SU-DHL-6 (cell line): ENCODE results near the gene PCYOX1L.

Source experiments
- H2AFZ ChIP-seq: fragments of 200-600 bp; sonication (generic); 2 replicates; pipeline ENCODE4 v1.6.1; 2014; ENCODE audit warnings: low read depth, mild to moderate bottlenecking, moderate library complexity, mixed read lengths, antibody characterized with exemption, low read length; ENCODE audit not compliant: severe bottlenecking
- H3F3A ChIP-seq: fragments of 200-600 bp; shearing (Covaris generic); 2 replicates; pipeline ENCODE4 v1.6.0; 2016; ENCODE audit warnings: antibody characterized with exemption, mild to moderate bottlenecking; ENCODE audit not compliant: insufficient read depth
- H3K27ac ChIP-seq: fragments of 200-600 bp; sonication (generic); 2 replicates; pipeline ENCODE4 v1.5.1; 2016; ENCODE audit warnings: low read depth, mild to moderate bottlenecking, low read length, moderate library complexity, mixed read lengths
- H3K27me3 ChIP-seq: fragments of 200-600 bp; sonication (generic), shearing (Covaris generic); 2 replicates; pipeline ENCODE4 v1.6.0; 2014; ENCODE audit warnings: mild to moderate bottlenecking, low read length
- H3K36me3 ChIP-seq: fragments of 200-600 bp; sonication (generic); 2 replicates; pipeline ENCODE4 v1.6.1; 2014; ENCODE audit warnings: mild to moderate bottlenecking, low read length, mixed read lengths
- H3K4me2 ChIP-seq: fragments of 300-600, 200-600 bp; shearing (Covaris generic), sonication (generic); 2 replicates; pipeline ENCODE4 v1.6.0; 2014; ENCODE audit warnings: low read length, low read depth, mild to moderate bottlenecking; ENCODE audit not compliant: poor library complexity, severe bottlenecking
- H3K4me3 ChIP-seq: fragments of 200-600 bp; sonication (generic); 2 replicates; pipeline ENCODE4 v1.5.1; 2014; ENCODE audit warnings: antibody characterized with exemption, low read length, mild to moderate bottlenecking, mixed read lengths; ENCODE audit not compliant: insufficient read depth, poor library complexity, severe bottlenecking
- H3K79me2 ChIP-seq: fragments of 200-600 bp; sonication (generic); 2 replicates; pipeline ENCODE4 v1.6.1; 2014; ENCODE audit warnings: mild to moderate bottlenecking, low read length, moderate library complexity; ENCODE audit not compliant: insufficient read depth
- H3K9ac ChIP-seq: fragments of 200-600 bp; sonication (generic); 2 replicates; pipeline ENCODE4 v1.7.0; 2014; ENCODE audit warnings: mild to moderate bottlenecking, low read length
- H3K9me2 ChIP-seq: fragments of 200-600 bp; sonication (generic); replicated peaks from 2 replicates; pipeline ENCODE4 v1.6.1; 2014; ENCODE audit warnings: low read length; ENCODE audit not compliant: insufficient read depth
- H3K9me3 ChIP-seq: fragments of 200-600 bp; sonication (generic); 2 replicates; pipeline ENCODE4 v1.6.1; 2014; ENCODE audit warnings: low read length, mixed read lengths; ENCODE audit not compliant: insufficient read depth
- H4K20me1 ChIP-seq: fragments of 200-600 bp; sonication (generic); 2 replicates; pipeline ENCODE4 v1.6.1; 2014; ENCODE audit warnings: low read depth, mild to moderate bottlenecking, antibody characterized with exemption, low read length, moderate library complexity, mixed read lengths
- EZH2phosphoT487 ChIP-seq: fragments of 200-600 bp; sonication (generic), shearing (Covaris generic); conservative IDR thresholded peaks from 2 replicates; pipeline ENCODE4 v1.6.1; 2018; ENCODE audit warnings: mild to moderate bottlenecking, antibody characterized with exemption, low read length, moderate library complexity, mixed read lengths
- TF ChIP-seq, protein P1 (sequence below): fragments of 200-600 bp; sonication (generic); IDR thresholded peaks from one replicate; pipeline ENCODE4 v1.5.1; 2017; ENCODE audit warnings: antibody characterized with exemption, mild to moderate bottlenecking, low read length, moderate library complexity; ENCODE audit not compliant: insufficient read depth, poor library complexity, severe bottlenecking

The PCYOX1L gene

DNA sequence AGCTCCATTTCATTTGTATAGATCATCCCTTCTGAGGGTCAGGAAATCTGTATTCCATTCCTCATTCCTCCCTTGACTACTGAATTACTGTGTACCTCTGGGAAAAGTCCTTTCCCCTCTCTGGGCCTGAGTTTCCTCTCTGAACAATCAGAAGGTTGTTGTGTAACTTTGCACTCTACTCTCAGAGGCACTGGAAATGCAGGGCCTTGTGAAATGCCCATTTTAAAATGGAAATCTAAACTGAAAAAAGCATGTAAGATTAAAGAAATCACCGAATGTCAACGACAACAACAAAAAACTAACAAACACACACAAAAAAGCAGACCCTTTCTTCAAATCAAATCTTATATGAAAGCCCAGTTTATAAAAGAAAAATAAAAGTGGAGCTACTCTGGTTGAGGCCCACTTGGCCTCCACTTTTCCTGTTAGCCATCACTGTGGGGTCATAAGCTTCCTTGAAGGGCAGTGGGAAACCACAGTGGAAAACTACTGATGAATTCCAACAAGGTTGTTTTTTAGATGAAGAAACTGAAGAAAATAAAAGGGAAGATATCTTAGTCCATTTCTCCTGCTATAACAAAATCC, 34.1 kb upstream of the PCYOX1L start:
- H3K36me3 ChIP-seq, result no peaks in the 10 kb centered on the region
- TF ChIP-seq EZH2phosphoT487, result no peak
- TF ChIP-seq, protein P1, sequence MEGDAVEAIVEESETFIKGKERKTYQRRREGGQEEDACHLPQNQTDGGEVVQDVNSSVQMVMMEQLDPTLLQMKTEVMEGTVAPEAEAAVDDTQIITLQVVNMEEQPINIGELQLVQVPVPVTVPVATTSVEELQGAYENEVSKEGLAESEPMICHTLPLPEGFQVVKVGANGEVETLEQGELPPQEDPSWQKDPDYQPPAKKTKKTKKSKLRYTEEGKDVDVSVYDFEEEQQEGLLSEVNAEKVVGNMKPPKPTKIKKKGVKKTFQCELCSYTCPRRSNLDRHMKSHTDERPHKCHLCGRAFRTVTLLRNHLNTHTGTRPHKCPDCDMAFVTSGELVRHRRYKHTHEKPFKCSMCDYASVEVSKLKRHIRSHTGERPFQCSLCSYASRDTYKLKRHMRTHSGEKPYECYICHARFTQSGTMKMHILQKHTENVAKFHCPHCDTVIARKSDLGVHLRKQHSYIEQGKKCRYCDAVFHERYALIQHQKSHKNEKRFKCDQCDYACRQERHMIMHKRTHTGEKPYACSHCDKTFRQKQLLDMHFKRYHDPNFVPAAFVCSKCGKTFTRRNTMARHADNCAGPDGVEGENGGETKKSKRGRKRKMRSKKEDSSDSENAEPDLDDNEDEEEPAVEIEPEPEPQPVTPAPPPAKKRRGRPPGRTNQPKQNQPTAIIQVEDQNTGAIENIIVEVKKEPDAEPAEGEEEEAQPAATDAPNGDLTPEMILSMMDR, result no peak
- H2AFZ ChIP-seq, result no peak overlapping the region
- no peak overlapping the region for H3K4me3 ChIP-seq
- no peaks in the 10 kb centered on the region for H3K9me2 ChIP-seq
- no peaks in the 10 kb centered on the region for H3K9me3 ChIP-seq
- no peaks in the 10 kb centered on the region for H3K79me2 ChIP-seq
- H3F3A ChIP-seq, result no peaks in the 10 kb centered on the region
- no peaks in the 10 kb centered on the region for H3K27me3 ChIP-seq
- H3K4me2 ChIP-seq, result no peak overlapping the region
- H3K27ac ChIP-seq, result no peak overlapping the region
- no peaks in the 10 kb centered on the region for H4K20me1 ChIP-seq
- H3K9ac ChIP-seq, result no peak overlapping the region

DNA sequence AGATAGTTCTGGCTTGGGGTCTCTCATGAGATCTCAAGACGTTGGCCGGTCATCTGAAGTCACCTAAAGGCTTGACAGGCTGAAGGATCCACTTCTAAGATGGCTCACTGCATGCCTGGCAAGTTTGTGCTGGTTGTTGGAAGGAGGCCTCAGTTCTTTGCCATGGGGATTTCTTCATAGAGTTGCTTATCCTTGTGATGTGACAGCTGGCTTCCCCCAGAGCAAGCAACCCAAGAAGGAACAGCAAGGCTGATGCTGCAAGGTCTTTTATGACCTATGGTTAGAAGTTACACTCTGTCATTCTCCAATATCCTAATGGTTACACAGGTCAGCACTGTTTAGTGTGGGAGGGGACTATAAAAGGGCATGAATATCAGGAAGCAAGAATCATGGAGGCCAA, 33.2 kb upstream of the PCYOX1L start:
- no peak overlapping the region for H3K27ac ChIP-seq
- no peaks in the 10 kb centered on the region for H4K20me1 ChIP-seq
- no peak overlapping the region for H3K4me3 ChIP-seq
- H3K4me2 ChIP-seq, result no peak overlapping the region
- no peaks in the 10 kb centered on the region for H3K36me3 ChIP-seq
- no peaks in the 10 kb centered on the region for H3K27me3 ChIP-seq
- H3K9me2 ChIP-seq, result no peaks in the 10 kb centered on the region
- H3K9me3 ChIP-seq, result no peaks in the 10 kb centered on the region
- H2AFZ ChIP-seq, result no peak overlapping the region
- no peak overlapping the region for H3K9ac ChIP-seq
- TF ChIP-seq EZH2phosphoT487, result no peak
- TF ChIP-seq, protein P1, result no peak
- no peaks in the 10 kb centered on the region for H3K79me2 ChIP-seq
- H3F3A ChIP-seq, result no peaks in the 10 kb centered on the region

DNA sequence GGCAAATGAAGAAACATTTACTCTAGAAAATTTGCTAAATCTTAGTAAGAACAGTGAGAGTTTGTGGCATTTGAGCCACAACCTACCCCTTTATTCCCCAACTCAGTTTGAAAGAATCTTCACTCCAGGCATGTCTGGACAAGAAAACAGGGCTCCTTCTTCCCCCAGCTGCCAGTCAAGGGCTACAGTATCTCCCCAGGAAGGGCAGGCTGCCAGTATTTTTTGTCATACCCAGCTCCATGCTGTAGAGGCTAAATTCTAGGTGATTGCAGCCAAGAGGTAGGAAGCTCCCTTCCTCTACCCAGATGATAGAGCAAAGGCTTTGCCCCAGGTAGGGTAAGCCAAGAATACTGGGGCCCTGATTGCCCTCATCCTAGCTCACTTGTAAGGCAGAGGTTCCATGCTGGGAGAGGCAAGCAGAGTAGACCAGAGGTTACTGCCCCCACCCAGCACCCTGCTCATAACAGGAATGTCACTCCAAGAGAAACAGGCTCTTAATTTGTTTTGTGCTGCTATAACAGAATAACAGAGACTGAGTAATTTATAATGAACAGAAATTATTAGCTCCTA, 32.6 kb upstream of the PCYOX1L start:
- H3K79me2 ChIP-seq, result no peaks in the 10 kb centered on the region
- no peak overlapping the region for H3K4me3 ChIP-seq
- H2AFZ ChIP-seq, result no peak overlapping the region
- no peak overlapping the region for H3K4me2 ChIP-seq
- H3K27ac ChIP-seq, result no peak overlapping the region
- H3F3A ChIP-seq, result no peaks in the 10 kb centered on the region
- H3K9me3 ChIP-seq, result no peaks in the 10 kb centered on the region
- H3K36me3 ChIP-seq, result no peaks in the 10 kb centered on the region
- H3K27me3 ChIP-seq, result no peaks in the 10 kb centered on the region
- H3K9ac ChIP-seq, result no peak overlapping the region
- no peak for TF ChIP-seq EZH2phosphoT487
- TF ChIP-seq, protein P1, result no peak
- H4K20me1 ChIP-seq, result no peaks in the 10 kb centered on the region
- H3K9me2 ChIP-seq, result no peaks in the 10 kb centered on the region
